Stomach (tissue), 4 donors: Measurements from ENCODE around the gene ITGB3BP.

Experiments
- EP300 ChIP-seq: sonication (generic); formaldehyde crosslinking; IDR thresholded peaks from one replicate; pipeline ENCODE4 v1.6.1; 2017; ENCODE audit warnings: antibody characterized with exemption
- POLR2A ChIP-seq, 4 donors: fragments of 450-650 bp; IDR thresholded peaks; one replicate each; pipeline ENCODE4 v1.6.1; 2016; ENCODE audit warnings: antibody characterized with exemption in 4 of 4, control low read depth in 2 of 4, mild to moderate bottlenecking in 1 of 4, moderate library complexity in 1 of 4
- TF ChIP-seq, protein P1 (sequence below), 7 experiments: fragments of 450-650 bp in 4 of 7; fragments of 200-600 bp in 3 of 7; sonication (generic) in 3 of 7; IDR thresholded peaks; one replicate each; pipeline ENCODE4 v1.5.1; 2016 to 2019; ENCODE audit warnings: antibody characterized with exemption in 7 of 7, control low read depth in 2 of 7, mild to moderate bottlenecking in 1 of 7

DNA sequence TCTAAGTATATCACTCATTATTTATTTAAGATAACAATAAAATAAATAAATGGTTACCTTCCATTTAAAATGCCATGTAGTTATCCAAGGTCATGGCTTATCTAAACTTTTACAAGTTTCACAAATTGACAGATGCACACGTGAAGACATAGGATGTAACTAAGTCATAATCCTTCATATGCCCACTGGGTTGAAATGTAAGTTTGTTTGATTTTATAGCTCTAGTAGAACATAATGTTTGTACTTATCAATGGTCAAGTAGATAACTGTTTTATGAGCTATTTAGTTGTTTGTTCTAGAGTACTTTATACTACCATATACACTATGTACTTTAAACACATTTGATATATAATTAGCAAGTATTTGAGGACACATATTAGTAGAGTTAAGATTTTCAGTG, 43.0 kb downstream of the ITGB3BP start:
- TF ChIP-seq POLR2A (IDR thresholded peaks at IDR 0.05) = no peak
- TF ChIP-seq EP300 = no peak
- TF ChIP-seq, protein P1, sequence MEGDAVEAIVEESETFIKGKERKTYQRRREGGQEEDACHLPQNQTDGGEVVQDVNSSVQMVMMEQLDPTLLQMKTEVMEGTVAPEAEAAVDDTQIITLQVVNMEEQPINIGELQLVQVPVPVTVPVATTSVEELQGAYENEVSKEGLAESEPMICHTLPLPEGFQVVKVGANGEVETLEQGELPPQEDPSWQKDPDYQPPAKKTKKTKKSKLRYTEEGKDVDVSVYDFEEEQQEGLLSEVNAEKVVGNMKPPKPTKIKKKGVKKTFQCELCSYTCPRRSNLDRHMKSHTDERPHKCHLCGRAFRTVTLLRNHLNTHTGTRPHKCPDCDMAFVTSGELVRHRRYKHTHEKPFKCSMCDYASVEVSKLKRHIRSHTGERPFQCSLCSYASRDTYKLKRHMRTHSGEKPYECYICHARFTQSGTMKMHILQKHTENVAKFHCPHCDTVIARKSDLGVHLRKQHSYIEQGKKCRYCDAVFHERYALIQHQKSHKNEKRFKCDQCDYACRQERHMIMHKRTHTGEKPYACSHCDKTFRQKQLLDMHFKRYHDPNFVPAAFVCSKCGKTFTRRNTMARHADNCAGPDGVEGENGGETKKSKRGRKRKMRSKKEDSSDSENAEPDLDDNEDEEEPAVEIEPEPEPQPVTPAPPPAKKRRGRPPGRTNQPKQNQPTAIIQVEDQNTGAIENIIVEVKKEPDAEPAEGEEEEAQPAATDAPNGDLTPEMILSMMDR (IDR thresholded peaks at IDR 0.05) = no peak
